Hepatocyte (in vitro differentiated cells): ENCODE measurements around the gene TAS1R2. TPM values are rescaled to one million over a fixed set of nuclear protein-coding genes. Genes with fewer than 3 reads are reported as not detected.

Experiments
- DNase-seq: peaks from one replicate; pipeline ENCODE4 v3.0.0-alpha.2; 2016; ENCODE audit warnings: low spot score
- H2AFZ ChIP-seq: fragments of 200-600 bp; sonication (generic); 2 replicates; pipeline ENCODE4 v1.6.0; 2016; ENCODE audit warnings: antibody characterized with exemption, mild to moderate bottlenecking
- H3K27ac ChIP-seq: fragments of 200-600 bp; sonication (generic); 2 replicates; pipeline ENCODE4 v1.5.1; 2016; ENCODE audit warnings: mild to moderate bottlenecking
- H3K27me3 ChIP-seq: fragments of 200-600 bp; sonication (generic); 2 replicates; pipeline ENCODE4 v1.6.1; 2016
- H3K36me3 ChIP-seq: fragments of 200-600 bp; sonication (generic); replicated peaks from 2 replicates; pipeline ENCODE4 v1.5.1; 2016; ENCODE audit warnings: low read depth; ENCODE audit not compliant: insufficient read depth
- H3K4me1 ChIP-seq: fragments of 200-600 bp; sonication (generic); 2 replicates; pipeline ENCODE4 v1.5.1; 2016; ENCODE audit warnings: mild to moderate bottlenecking, moderate library complexity; ENCODE audit not compliant: insufficient read depth
- H3K4me2 ChIP-seq: fragments of 200-600 bp; sonication (generic); 2 replicates; pipeline ENCODE4 v1.6.0; 2016
- H3K4me3 ChIP-seq: fragments of 200-600 bp; sonication (generic); 2 replicates; pipeline ENCODE4 v1.5.1; 2016; ENCODE audit warnings: mild to moderate bottlenecking
- H3K79me2 ChIP-seq: fragments of 200-600 bp; sonication (generic); 2 replicates; pipeline ENCODE4 v1.6.0; 2017; ENCODE audit warnings: mild to moderate bottlenecking
- H3K9me2 ChIP-seq: fragments of 200-600 bp; sonication (generic); replicated peaks from 2 replicates; pipeline ENCODE4 v1.6.0; 2017; ENCODE audit warnings: mild to moderate bottlenecking; ENCODE audit not compliant: insufficient read depth
- H3K9me3 ChIP-seq: fragments of 200-600 bp; sonication (generic); 2 replicates; pipeline ENCODE4 v1.5.1; 2016; ENCODE audit warnings: low read depth, mild to moderate bottlenecking
- H4K20me1 ChIP-seq: fragments of 200-600 bp; sonication (generic); 2 replicates; pipeline ENCODE4 v1.6.0; 2016; ENCODE audit warnings: mild to moderate bottlenecking; ENCODE audit not compliant: insufficient read depth, poor library complexity, severe bottlenecking
- EZH2 ChIP-seq: fragments of 200-600 bp; sonication (generic); IDR thresholded peaks from 2 replicates; pipeline ENCODE4 v1.6.1; 2016; ENCODE audit warnings: antibody characterized with exemption, mild to moderate bottlenecking, borderline replicate concordance
- EZH2phosphoT487 ChIP-seq: fragments of 200-600 bp; sonication (generic); IDR thresholded peaks from one replicate; pipeline ENCODE4 v1.6.1; 2018; ENCODE audit warnings: antibody characterized with exemption, mild to moderate bottlenecking, low read depth, moderate library complexity; ENCODE audit not compliant: unreplicated experiment, severe bottlenecking
- WGBS: methylation state at CpG from one replicate; pipeline ENCODE4 v1.1.6; 2016; ENCODE audit warnings: low lambda C conversion rate; ENCODE audit errors: missing lambda C conversion rate; 5-methylcytosine and 5-hydroxymethylcytosine counted together
- polyA plus RNA-seq: library from polyadenylated mRNA; unstranded; fragments of >200 nt; fragmentation: Nextera tagmentation; extraction: Ambion mirVana; gene quantifications from 2 replicates; pipeline ENCODE4 v1.2.1, GENCODE V29; 2016
- total RNA-seq: library from RNA; depleted of rRNA; stranded (reverse); fragments of >200 nt; gene quantifications from 2 replicates; pipeline ENCODE4 v1.2.3, GENCODE V29; 2014
- TF ChIP-seq, protein P1 (sequence below): fragments of 200-600 bp; sonication (generic); IDR thresholded peaks from 2 replicates; pipeline ENCODE4 v1.5.1; 2016; ENCODE audit warnings: antibody characterized with exemption, mild to moderate bottlenecking; ENCODE audit not compliant: poor library complexity

TAS1R2 gene
- total and polyA plus RNA-seq, 2 experiments from 2014 or later = not detected

DNA sequence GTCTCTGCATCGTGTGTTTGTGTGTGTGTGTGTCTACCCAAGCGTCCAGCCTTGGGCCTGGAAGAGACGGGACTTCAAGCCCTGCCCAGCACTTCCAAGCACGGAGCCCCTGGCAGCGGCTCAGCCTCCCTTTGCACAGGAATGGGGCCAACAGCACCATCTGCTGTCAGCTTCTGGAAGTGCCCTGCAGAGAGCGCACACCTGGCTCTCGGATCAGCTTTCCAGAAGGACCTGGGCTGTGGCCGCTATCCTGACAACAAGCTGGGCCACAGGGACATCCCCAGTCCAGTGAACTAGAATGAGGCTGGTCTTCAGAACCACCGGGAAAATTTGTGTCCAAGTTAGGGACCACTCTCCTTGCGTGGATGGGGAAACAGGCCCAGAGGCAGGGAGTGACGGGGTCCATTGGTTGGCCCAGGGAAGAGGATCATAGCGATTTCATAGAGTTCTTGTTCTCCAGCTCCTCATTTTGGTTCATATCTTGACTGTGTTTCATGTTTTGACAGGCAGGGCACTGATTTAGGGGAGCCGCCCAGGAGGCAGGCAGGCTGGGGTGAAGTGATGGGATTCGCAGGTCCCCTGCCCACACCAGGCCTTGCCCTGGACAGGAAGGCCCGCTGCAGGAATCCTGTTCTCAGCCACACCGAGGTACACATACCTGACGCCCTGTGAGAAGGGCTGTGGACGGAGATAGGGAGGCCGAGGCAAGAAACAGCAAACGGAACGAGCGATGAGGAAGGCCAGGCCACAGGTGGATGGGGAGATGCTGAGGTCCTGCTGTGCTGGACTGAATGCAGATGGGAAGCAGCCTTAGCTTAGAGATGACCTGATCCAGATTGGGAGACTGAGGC is 38.4 kb downstream of the TAS1R2 start:
- Histone ChIP-seq H3K4me3 (no peak overlapping the region), H3K36me3 (no peaks in the 10 kb centered on the region), H3K9me3 (no peaks in the 10 kb centered on the region), H2AFZ (no peak overlapping the region), H3K79me2 (no peaks in the 10 kb centered on the region), H3K4me1 (no peaks in the 10 kb centered on the region), H3K27me3 (peaks cover 20% of the 10 kb centered on the region), H3K4me2 (no peak overlapping the region), H3K9me2 (no peaks in the 10 kb centered on the region), H3K27ac (no peak overlapping the region), H4K20me1 (no peaks in the 10 kb centered on the region)
- peak; percentile 90 for DNase-seq
- TF ChIP-seq, protein P1, sequence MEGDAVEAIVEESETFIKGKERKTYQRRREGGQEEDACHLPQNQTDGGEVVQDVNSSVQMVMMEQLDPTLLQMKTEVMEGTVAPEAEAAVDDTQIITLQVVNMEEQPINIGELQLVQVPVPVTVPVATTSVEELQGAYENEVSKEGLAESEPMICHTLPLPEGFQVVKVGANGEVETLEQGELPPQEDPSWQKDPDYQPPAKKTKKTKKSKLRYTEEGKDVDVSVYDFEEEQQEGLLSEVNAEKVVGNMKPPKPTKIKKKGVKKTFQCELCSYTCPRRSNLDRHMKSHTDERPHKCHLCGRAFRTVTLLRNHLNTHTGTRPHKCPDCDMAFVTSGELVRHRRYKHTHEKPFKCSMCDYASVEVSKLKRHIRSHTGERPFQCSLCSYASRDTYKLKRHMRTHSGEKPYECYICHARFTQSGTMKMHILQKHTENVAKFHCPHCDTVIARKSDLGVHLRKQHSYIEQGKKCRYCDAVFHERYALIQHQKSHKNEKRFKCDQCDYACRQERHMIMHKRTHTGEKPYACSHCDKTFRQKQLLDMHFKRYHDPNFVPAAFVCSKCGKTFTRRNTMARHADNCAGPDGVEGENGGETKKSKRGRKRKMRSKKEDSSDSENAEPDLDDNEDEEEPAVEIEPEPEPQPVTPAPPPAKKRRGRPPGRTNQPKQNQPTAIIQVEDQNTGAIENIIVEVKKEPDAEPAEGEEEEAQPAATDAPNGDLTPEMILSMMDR = peak; percentile 96
- no peak for TF ChIP-seq EZH2phosphoT487
- WGBS = 50% methylated on average over 21 of the region's 22 CpGs

DNA sequence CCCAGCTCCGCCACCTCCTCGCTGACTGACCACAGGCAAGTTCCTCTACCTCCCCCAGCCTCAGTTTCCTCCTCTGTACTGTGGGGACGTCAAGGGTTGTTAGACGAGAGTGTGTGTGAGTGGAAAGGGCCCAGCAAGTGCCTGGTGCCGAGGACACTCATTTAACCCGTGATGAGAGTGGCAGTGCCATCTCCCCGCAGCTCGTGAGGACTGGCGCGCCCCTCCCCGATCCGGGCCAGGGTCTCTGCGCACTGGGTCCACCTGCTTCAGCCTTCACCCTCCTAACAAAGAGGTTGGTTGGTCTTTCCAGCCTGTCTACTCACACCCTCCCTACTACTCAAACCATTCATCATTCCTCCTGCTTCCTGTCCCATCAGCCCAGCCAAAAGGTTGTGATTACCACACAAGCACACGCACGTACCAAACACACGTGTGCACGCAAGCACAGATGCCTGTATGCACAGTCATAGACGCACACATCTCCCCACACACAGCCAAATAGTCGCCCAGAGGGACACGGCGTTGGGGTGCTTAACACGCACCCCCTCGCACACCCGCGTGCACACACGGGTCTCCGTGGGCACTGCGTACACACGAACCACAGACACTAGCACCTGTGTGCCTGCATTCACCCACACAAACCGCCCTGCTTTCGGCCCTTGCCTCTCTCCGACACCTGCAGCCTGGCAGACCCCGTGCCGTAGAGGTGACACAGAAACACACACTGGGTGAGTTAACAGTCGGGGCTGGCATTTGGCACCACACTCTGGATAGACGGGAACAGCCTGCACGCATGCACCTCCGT is 39.3 kb downstream of the TAS1R2 start:
- no peaks in the 10 kb centered on the region for H4K20me1 ChIP-seq
- no peaks in the 10 kb centered on the region for H3K4me1 ChIP-seq
- WGBS = 82% methylated on average over 38 of the region's 38 CpGs
- H3K9me3 ChIP-seq = no peaks in the 10 kb centered on the region
- H2AFZ ChIP-seq = no peak overlapping the region
- no peak overlapping the region for H3K4me2 ChIP-seq
- peaks cover 20% of the 10 kb centered on the region for H3K27me3 ChIP-seq
- H3K4me3 ChIP-seq = no peak overlapping the region
- no peaks in the 10 kb centered on the region for H3K36me3 ChIP-seq
- no peak overlapping the region for H3K27ac ChIP-seq
- no peaks in the 10 kb centered on the region for H3K9me2 ChIP-seq
- no peaks in the 10 kb centered on the region for H3K79me2 ChIP-seq
- TF ChIP-seq, protein P1 = no peak
- TF ChIP-seq EZH2phosphoT487 = no peak
- no peak for TF ChIP-seq EZH2
- no peak for DNase-seq

DNA sequence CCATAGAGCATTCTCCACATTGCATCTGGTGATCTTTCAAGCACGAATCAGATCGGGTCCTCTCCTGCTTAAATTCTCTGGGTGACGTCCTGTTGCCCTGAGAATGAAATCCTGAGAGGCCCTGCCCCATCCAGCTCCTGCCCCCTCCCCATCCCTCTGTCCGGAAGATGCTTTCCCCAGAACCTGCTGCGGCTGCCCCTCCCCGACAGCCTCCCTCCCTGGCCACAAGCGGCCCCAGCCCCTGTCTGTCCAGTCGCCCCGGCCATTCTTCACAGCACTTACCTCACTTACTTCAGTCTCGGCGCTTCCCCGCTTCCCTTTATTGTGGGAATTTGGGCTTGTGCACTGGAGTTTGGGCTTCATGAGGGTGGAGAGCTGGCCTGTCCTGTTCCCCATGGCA is 40.3 kb downstream of the TAS1R2 start:
- WGBS = 54% methylated on average over 6 of the region's 12 CpGs
- Histone ChIP-seq H3K9me3 (no peaks in the 10 kb centered on the region), H3K36me3 (no peaks in the 10 kb centered on the region), H3K4me3 (no peak overlapping the region), H3K79me2 (no peaks in the 10 kb centered on the region), H3K9me2 (no peaks in the 10 kb centered on the region), H3K27ac (no peak overlapping the region), H2AFZ (no peak overlapping the region), H4K20me1 (no peaks in the 10 kb centered on the region), H3K4me2 (no peak overlapping the region), H3K4me1 (no peaks in the 10 kb centered on the region), H3K27me3 (peaks cover 20% of the 10 kb centered on the region)
- no peak for DNase-seq
- TF ChIP-seq EZH2 (no peak), EZH2phosphoT487 (no peak)
- TF ChIP-seq, protein P1 = no peak
